ENCODE results near the gene SRP9.

GRCh38 chr1:225809842-225810578 is 32.4 kb downstream of the SRP9 start, which contains the start of gene EPHX1:
- no peak for TF ChIP-seq CREB1 (CRISPR knock-in tag; IDR thresholded peaks at IDR 0.05; ENCODE audit: low read depth)
- TF ChIP-seq ZNF331 (CRISPR knock-in tag; IDR thresholded peaks at IDR 0.05; ENCODE audit: low read depth): no peak
- peak; percentile 23 to 33; a peak in 1 of 4 replicates for TF ChIP-seq CTCF (conservative IDR thresholded peaks at IDR 0.05; ENCODE audit: low read depth in 2 of 2)
- peak; percentile 75 for TF ChIP-seq POLR2AphosphoS5 (IDR thresholded peaks at IDR 0.05; ENCODE audit: low read depth)
- TF ChIP-seq REST (IDR thresholded peaks at IDR 0.05; ENCODE audit: unreplicated experiment): no peak
- no peak for TF ChIP-seq EZH2 (IDR thresholded peaks at IDR 0.05; ENCODE audit: low read depth, unreplicated experiment)
- no peak for TF ChIP-seq ZNF114 (CRISPR knock-in tag; IDR thresholded peaks at IDR 0.05)
- no peak for TF ChIP-seq EZH2phosphoT487 (IDR thresholded peaks at IDR 0.05; ENCODE audit: unreplicated experiment)
- no peak for TF ChIP-seq STAT1 (IDR thresholded peaks at IDR 0.05; ENCODE audit: unreplicated experiment)
- no peak for TF ChIP-seq JUNB (IDR thresholded peaks at IDR 0.05; ENCODE audit: unreplicated experiment)
- no peak for TF ChIP-seq ETS1 (IDR thresholded peaks at IDR 0.05)

All from GM23338 (cell line).